PC-3 (cell line): ENCODE results near the gene SAMD13.

Experiments used
- CTCF ChIP-seq: fragments of 300-600 bp; sonication (generic); conservative IDR thresholded peaks from 2 replicates; pipeline ENCODE4 v1.5.1; 2017; ENCODE audit warnings: antibody characterized with exemption, low read depth, mild to moderate bottlenecking, low read length
- EZH2 ChIP-seq: fragments of 300-600 bp; sonication (generic); IDR thresholded peaks from one replicate; pipeline ENCODE4 v1.6.1; 2017; ENCODE audit warnings: antibody characterized with exemption, mild to moderate bottlenecking, low read length; ENCODE audit not compliant: unreplicated experiment

GRCh38 chr1:84350104-84350503 is 48.6 kb downstream of the SAMD13 start:
- TF ChIP-seq CTCF: no peak
- no peak for TF ChIP-seq EZH2
